ENCODE data around the gene SLC4A1. TPM values are rescaled to one million over a fixed set of nuclear protein-coding genes. Genes with fewer than 3 reads are reported as not detected.

SLC4A1 gene
- total and polyA plus RNA-seq, 2 experiments from 2014 or later, result not detected

GRCh38 chr17:44272321-44272951, 4.5 kb upstream of the SLC4A1 start:
- Histone ChIP-seq H3K9me3 (ENCODE audit: low read depth) (no peaks in the 10 kb centered on the region), H2AFZ (no peak overlapping the region), H3K4me3 (no peak overlapping the region), H3K4me1 (ENCODE audit: insufficient read depth) (no peaks in the 10 kb centered on the region), H3K27ac (no peak overlapping the region), H3K9me2 (replicated peaks; ENCODE audit: insufficient read depth) (no peaks in the 10 kb centered on the region), H3K79me2 (no peaks in the 10 kb centered on the region), H3K4me2 (no peak overlapping the region), H4K20me1 (ENCODE audit: insufficient read depth, poor library complexity, severe bottlenecking) (no peaks in the 10 kb centered on the region), H3K27me3 (no peaks in the 10 kb centered on the region), H3K36me3 (replicated peaks; ENCODE audit: insufficient read depth, low read depth) (no peaks in the 10 kb centered on the region)
- 52% methylated on average over 12 of the region's 13 CpGs for WGBS (ENCODE audit: low lambda C conversion rate, missing lambda C conversion rate)
- no peak for TF ChIP-seq EZH2 (IDR thresholded peaks at IDR 0.05; ENCODE audit: borderline replicate concordance)
- TF ChIP-seq EZH2phosphoT487 (IDR thresholded peaks at IDR 0.05; ENCODE audit: low read depth, severe bottlenecking, unreplicated experiment), result no peak
- TF ChIP-seq CTCF (IDR thresholded peaks at IDR 0.05; ENCODE audit: poor library complexity), result no peak
- DNase-seq (ENCODE audit: low spot score), result no peak

GRCh38 chr17:44269535-44270240, 1.8 kb upstream of the SLC4A1 start:
- Histone ChIP-seq H3K36me3 (replicated peaks; ENCODE audit: insufficient read depth, low read depth) (no peaks in the 10 kb centered on the region), H3K4me3 (no peak overlapping the region), H3K27ac (no peak overlapping the region), H2AFZ (no peak overlapping the region), H3K27me3 (no peaks in the 10 kb centered on the region), H4K20me1 (ENCODE audit: insufficient read depth, poor library complexity, severe bottlenecking) (no peaks in the 10 kb centered on the region), H3K4me1 (ENCODE audit: insufficient read depth) (no peaks in the 10 kb centered on the region), H3K79me2 (no peaks in the 10 kb centered on the region), H3K9me2 (replicated peaks; ENCODE audit: insufficient read depth) (no peaks in the 10 kb centered on the region), H3K4me2 (no peak overlapping the region), H3K9me3 (ENCODE audit: low read depth) (no peaks in the 10 kb centered on the region)
- no peak for DNase-seq (ENCODE audit: low spot score)
- TF ChIP-seq EZH2 (IDR thresholded peaks at IDR 0.05; ENCODE audit: borderline replicate concordance), result no peak
- TF ChIP-seq EZH2phosphoT487 (IDR thresholded peaks at IDR 0.05; ENCODE audit: low read depth, severe bottlenecking, unreplicated experiment), result no peak
- TF ChIP-seq CTCF (IDR thresholded peaks at IDR 0.05; ENCODE audit: poor library complexity), result no peak
- 72% methylated on average over 7 of the region's 7 CpGs for WGBS (ENCODE audit: low lambda C conversion rate, missing lambda C conversion rate)

GRCh38 chr17:44268709-44269534, 987 bp upstream of the SLC4A1 start:
- Histone ChIP-seq H3K4me3 (no peak overlapping the region), H3K9me3 (ENCODE audit: low read depth) (no peaks in the 10 kb centered on the region), H3K36me3 (replicated peaks; ENCODE audit: insufficient read depth, low read depth) (no peaks in the 10 kb centered on the region), H3K4me2 (no peak overlapping the region), H2AFZ (no peak overlapping the region), H3K79me2 (no peaks in the 10 kb centered on the region), H3K27me3 (no peaks in the 10 kb centered on the region), H3K9me2 (replicated peaks; ENCODE audit: insufficient read depth) (no peaks in the 10 kb centered on the region), H3K27ac (no peak overlapping the region), H3K4me1 (ENCODE audit: insufficient read depth) (no peaks in the 10 kb centered on the region), H4K20me1 (ENCODE audit: insufficient read depth, poor library complexity, severe bottlenecking) (no peaks in the 10 kb centered on the region)
- WGBS (ENCODE audit: low lambda C conversion rate, missing lambda C conversion rate), result 86% methylated on average over 10 of the region's 11 CpGs
- no peak for TF ChIP-seq EZH2phosphoT487 (IDR thresholded peaks at IDR 0.05; ENCODE audit: low read depth, severe bottlenecking, unreplicated experiment)
- no peak for TF ChIP-seq EZH2 (IDR thresholded peaks at IDR 0.05; ENCODE audit: borderline replicate concordance)
- no peak for TF ChIP-seq CTCF (IDR thresholded peaks at IDR 0.05; ENCODE audit: poor library complexity)
- no peak for DNase-seq (ENCODE audit: low spot score)
